Hematopoietic multipotent progenitor cell treated with erythropoietin and hydrocortisone succinate and interleukin-3 and kit ligand, for 17 days (in vitro differentiated cells): Measurements from ENCODE around the gene REELD1.

Experiments
- DNase-seq: peaks from one replicate; pipeline ENCODE4 v3.0.0-alpha.2; 2015; ENCODE audit warnings: low spot score

Gene REELD1

GRCh38 chr4:146265950-146266490 lies 51.7 kb downstream of the REELD1 start:
- DNase-seq = no peak

DNA sequence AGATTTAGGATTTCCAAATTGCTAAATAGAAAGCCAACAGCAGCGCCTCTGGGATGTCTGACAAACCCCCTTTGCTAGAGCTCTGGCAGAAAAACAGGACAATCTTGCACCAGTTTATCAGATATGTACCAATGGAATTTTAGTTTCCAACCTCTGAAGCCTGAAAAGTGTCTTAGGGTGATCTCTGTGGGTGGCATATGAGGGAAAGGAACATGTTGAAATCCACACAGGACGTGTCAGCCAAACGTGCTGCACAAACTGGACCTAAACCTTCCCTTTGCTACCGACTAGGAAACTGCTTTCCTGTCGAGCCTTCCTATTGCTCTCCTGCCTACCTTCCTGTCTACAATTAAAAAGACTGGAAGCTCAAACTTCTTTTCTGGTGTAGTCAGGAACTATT lies 53.5 kb downstream of the REELD1 start:
- DNase-seq = no peak

DNA sequence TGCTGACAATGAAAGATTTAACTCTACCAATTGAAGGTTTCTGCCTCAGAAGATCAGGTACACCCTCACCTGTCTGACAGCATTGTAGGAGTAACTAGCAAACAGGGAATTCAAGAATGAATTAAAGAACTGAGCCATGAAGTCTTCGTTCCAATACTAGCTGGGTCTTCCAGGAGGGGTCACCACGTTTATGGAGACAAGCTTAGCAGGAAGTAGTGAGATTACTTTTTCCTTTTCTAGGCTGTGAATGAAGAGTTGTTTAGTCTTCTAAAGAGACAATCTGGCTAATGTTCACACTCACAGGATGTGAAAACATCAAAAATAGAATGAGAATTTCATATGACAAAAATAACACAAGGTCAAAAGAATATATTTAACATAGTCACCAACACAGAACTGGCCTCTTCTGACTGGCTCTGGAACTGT lies 54.9 kb downstream of the REELD1 start:
- no peak for DNase-seq

- DNase-seq = no peak
These were observed 57.1 kb downstream of the REELD1 start for GRCh38 chr4:146271466-146271865.

DNA sequence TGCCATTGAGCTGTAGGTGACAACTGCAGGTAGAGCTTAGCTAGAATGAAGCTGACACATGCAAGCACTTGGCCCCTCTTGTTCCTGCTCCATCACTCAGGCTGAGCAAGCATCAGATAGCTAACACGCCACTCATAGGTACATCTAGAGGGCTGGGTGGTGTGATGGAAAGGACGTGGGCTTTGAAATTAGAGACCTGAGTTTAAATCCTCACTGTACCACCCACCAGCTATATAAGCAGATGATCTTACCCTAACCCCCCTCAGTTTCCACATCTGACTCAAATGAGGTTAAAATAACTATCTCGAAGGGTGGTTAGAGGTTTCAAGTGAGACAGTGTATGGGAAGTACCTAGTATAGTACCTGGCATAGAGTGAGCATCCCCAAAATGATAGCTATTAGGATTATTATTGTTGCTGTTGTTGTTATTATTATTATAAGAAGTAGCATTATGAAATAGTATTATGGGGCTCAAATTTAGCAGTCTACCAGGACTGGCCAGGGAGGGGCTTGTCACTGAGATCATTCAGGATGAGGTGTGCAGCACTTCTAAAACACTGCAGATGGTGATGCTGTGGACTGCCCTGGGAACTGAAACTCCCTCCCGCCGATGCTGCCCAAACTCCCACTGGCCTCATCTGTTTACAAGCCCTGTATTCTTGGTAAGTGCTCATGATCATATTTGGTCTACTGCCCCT lies 59.0 kb downstream of the REELD1 start:
- no peak for DNase-seq

DNA sequence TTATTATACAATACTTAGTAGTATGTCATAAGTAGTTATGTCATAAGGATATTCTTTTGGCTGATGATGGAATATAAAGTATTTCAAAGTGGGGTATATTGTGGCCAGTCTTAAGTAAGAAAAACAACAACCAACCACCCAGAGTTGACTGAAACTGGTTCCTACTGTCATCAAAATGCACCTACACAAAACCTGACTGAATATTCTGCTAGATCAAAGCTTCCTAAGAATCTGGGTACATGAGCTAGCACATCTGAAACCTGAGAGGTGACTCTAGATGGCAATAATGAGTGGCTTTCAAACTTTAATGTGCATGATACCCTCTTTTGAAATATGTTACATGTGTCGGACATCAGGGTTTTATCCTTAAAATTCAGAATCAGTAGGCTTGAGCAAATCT lies 60.4 kb downstream of the REELD1 start:
- DNase-seq = no peak

- DNase-seq = peak; percentile 12
These were observed 61.0 kb downstream of the REELD1 start for GRCh38 chr4:146275370-146275769.

DNA sequence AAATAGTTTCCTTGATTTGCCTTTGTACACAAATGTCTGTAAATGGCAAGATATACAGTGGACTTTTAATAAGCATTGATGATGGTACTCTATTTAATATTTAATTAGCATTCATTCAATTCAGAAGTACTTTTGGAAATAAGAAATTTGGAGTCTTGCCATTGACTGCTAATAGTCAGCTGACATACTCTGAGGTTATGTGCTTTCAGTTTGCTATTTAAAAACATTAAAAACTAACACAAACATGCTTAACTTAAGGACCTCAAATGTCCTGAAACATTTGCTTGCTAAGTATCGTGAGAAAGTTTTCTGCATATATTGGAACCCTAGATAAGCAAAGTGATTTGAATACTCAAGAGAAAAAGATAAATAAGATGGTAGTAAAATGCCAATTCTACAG lies 64.6 kb downstream of the REELD1 start:
- no peak for DNase-seq
